Colonic mucosa (tissue), 4 donors: ENCODE results near the gene AGAP1. TPM values are rescaled to one million over a fixed set of nuclear protein-coding genes. Genes with fewer than 3 reads are reported as not detected.

ENCODE experiments used
- DNase-seq: peaks from one replicate; pipeline ENCODE4 v3.0.0-alpha.2; 2020
- H3K27ac ChIP-seq: fragments of 200-600 bp; one replicate; pipeline ENCODE4 v1.8.0; 2021
- H3K27me3 ChIP-seq: fragments of 200-600 bp; one replicate; pipeline ENCODE4 v1.8.0; 2021
- H3K36me3 ChIP-seq: fragments of 200-600 bp; one replicate; pipeline ENCODE4 v1.8.0; 2021
- H3K4me1 ChIP-seq: fragments of 200-600 bp; one replicate; pipeline ENCODE4 v1.8.0; 2021; ENCODE audit warnings: mild to moderate bottlenecking
- H3K4me3 ChIP-seq: fragments of 200-600 bp; one replicate; pipeline ENCODE4 v1.8.0; 2021
- H3K9ac ChIP-seq, 2 donors: one replicate each; pipeline ENCODE4 v1.7.0; 2013; ENCODE audit warnings: control low read depth in 2 of 2, low read depth in 2 of 2, low read length in 2 of 2
- H3K9me3 ChIP-seq: fragments of 200-600 bp; one replicate; pipeline ENCODE4 v1.8.0; 2021
- CTCF ChIP-seq: fragments of 200-600 bp; IDR thresholded peaks from one replicate; pipeline ENCODE4 v1.8.0; 2022; ENCODE audit warnings: antibody characterized with exemption, mild to moderate bottlenecking
- intact Hi-C: fragments of 100-400 bp; cut with DNase I; formaldehyde crosslinking; loops from one replicate; pipeline ENCODE4 v1.14.1; 2022
- total RNA-seq, 2 donors: library from RNA; stranded (reverse); fragmentation: NEBNext Ultra II Directional in 1 of 2; extraction: Animal tissue kit (Norgen Biotek cat#: 25700) in 1 of 2; gene quantifications; one replicate each; pipeline ENCODE4 v1.2.1, GENCODE V29; 2021
- donor health status: healthy.
- donor health status: DM: no; HTN: no; CAD: no.
- donor health status: DM: no; HTN: no; CAD: no.

The AGAP1 gene
- total RNA-seq, 2 donors from 2014 or later: 62.1 to 62.9 TPM

- Histone ChIP-seq H3K27ac (no peak overlapping the region), H3K9me3 (no peaks in the 10 kb centered on the region), H3K27me3 (no peaks in the 10 kb centered on the region), H3K36me3 (no peaks in the 10 kb centered on the region), H3K4me1 (no peaks in the 10 kb centered on the region), H3K4me3 (no peak overlapping the region), H3K9ac (no peak overlapping the region)
- no peak for DNase-seq
- no peak for TF ChIP-seq CTCF
- intact Hi-C loops: no loop called here
Observed at GRCh38 chr2:235806986-235807750, 313.3 kb downstream of the AGAP1 start.

GRCh38 chr2:235808366-235808765 lies 314.5 kb downstream of the AGAP1 start:
- Histone ChIP-seq H3K4me1 (no peaks in the 10 kb centered on the region), H3K36me3 (no peaks in the 10 kb centered on the region), H3K4me3 (no peak overlapping the region), H3K27ac (no peak overlapping the region), H3K9ac (no peak overlapping the region), H3K27me3 (no peaks in the 10 kb centered on the region), H3K9me3 (no peaks in the 10 kb centered on the region)
- DNase-seq: no peak
- no peak for TF ChIP-seq CTCF
- intact Hi-C loops: no loop called here

GRCh38 chr2:235810252-235810651 lies 316.4 kb downstream of the AGAP1 start:
- no peak for DNase-seq
- Histone ChIP-seq H3K9me3 (no peaks in the 10 kb centered on the region), H3K36me3 (no peaks in the 10 kb centered on the region), H3K9ac (no peak overlapping the region), H3K27ac (no peak overlapping the region), H3K27me3 (no peaks in the 10 kb centered on the region), H3K4me1 (no peaks in the 10 kb centered on the region), H3K4me3 (no peak overlapping the region)
- no peak for TF ChIP-seq CTCF
- intact Hi-C loops: no loop called here

GRCh38 chr2:235810846-235811245 lies 317.0 kb downstream of the AGAP1 start:
- H3K27me3 ChIP-seq: no peaks in the 10 kb centered on the region
- no peak for DNase-seq
- H3K9ac ChIP-seq: no peak overlapping the region
- H3K4me1 ChIP-seq: no peaks in the 10 kb centered on the region
- no peaks in the 10 kb centered on the region for H3K9me3 ChIP-seq
- intact Hi-C loops: no loop called here
- H3K36me3 ChIP-seq: no peaks in the 10 kb centered on the region
- H3K27ac ChIP-seq: no peak overlapping the region
- no peak overlapping the region for H3K4me3 ChIP-seq
- TF ChIP-seq CTCF: no peak

- no peaks in the 10 kb centered on the region for H3K27me3 ChIP-seq
- TF ChIP-seq CTCF: no peak
- no peak overlapping the region for H3K27ac ChIP-seq
- H3K36me3 ChIP-seq: no peaks in the 10 kb centered on the region
- H3K4me3 ChIP-seq: no peak overlapping the region
- H3K9ac ChIP-seq: no peak overlapping the region
- intact Hi-C loops: no loop called here
- H3K4me1 ChIP-seq: no peaks in the 10 kb centered on the region
- H3K9me3 ChIP-seq: no peaks in the 10 kb centered on the region
- no peak for DNase-seq
Observed at GRCh38 chr2:235811446-235812184, 317.8 kb downstream of the AGAP1 start.
